GM12892 (cell line): ENCODE measurements around the gene KLF6.

Source experiments
- POLR2A ChIP-seq: IDR thresholded peaks from 2 replicates; pipeline ENCODE4 v1.6.1; 2011; ENCODE audit warnings: low read depth, low read length, control low read depth
- POLR2AphosphoS5 ChIP-seq: IDR thresholded peaks from 2 replicates; pipeline ENCODE4 v1.6.1; 2011; ENCODE audit warnings: low read depth, low read length, control low read depth

DNA sequence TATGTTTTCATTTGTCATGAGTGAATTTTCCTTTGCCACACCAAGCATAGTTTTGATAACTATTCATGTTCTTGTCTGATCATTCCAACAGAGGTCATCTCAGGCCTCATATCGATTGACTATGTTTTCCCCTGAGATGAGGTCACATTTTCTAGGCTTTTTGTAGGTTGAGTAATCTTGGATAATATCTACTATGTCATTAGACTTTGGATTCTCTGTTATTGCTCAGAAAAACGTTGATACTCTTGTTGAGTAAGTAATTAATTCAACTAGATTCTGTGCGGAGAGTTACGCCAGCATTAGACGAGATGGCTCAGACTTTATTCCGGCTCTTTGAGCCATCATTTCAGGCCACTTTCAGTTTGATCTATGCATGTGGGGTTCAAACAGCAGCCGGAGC lies 57.7 kb downstream of the KLF6 start:
- no peak for TF ChIP-seq POLR2A
- no peak for TF ChIP-seq POLR2AphosphoS5
